GM12878 (cell line): Measurements from ENCODE around the gene C9orf153.

Source experiments
- PML ChIP-seq: IDR thresholded peaks from 2 replicates; pipeline ENCODE4 v1.6.1; 2012; ENCODE audit warnings: low read length, inconsistent platforms
- YBX1 ChIP-seq: fragments of 450-650 bp; IDR thresholded peaks from 2 replicates; pipeline ENCODE4 v1.6.1; 2016; ENCODE audit warnings: antibody characterized with exemption
- TF ChIP-seq, protein P1 (sequence below), 3 experiments: IDR thresholded peaks in 2 of 3; conservative IDR thresholded peaks in 1 of 3; 2 replicates each; pipeline ENCODE4 v1.5.1; 2011; ENCODE audit warnings: low read depth in 3 of 3, low read length in 3 of 3, mild to moderate bottlenecking in 3 of 3, control low read depth in 2 of 3, moderate library complexity in 2 of 3, inconsistent platforms in 1 of 3, mixed read lengths in 1 of 3; ENCODE audit not compliant: control insufficient read depth in 2 of 3, insufficient read depth in 1 of 3; ENCODE audit errors: extremely low read depth in 1 of 3

DNA sequence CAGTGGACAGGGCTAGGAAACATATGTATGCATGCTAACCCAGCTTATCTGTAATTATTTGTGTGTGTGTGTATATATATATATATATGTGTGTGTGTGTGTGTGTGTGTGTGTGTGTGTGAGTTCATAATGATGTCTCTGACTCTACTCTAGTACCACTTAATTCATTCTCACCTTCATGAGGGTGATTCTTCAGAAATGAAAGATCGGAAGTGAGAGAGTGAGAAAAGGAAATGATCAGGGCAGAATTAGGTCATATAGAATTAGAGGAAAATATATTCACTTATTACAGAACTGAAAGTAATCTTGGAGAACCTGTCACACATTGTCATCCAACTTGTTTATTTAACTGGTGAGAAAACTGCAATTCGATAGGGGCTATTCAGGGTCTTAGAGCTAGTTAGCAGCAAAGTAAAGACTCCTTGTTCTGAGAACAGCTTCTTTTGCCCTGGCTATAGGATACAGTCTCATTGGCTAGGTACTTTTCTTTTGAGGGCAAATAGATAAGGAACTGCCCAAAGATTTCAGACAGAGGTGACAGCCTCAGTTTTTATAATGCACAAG lies 58.8 kb downstream of the C9orf153 start:
- TF ChIP-seq, protein P1, sequence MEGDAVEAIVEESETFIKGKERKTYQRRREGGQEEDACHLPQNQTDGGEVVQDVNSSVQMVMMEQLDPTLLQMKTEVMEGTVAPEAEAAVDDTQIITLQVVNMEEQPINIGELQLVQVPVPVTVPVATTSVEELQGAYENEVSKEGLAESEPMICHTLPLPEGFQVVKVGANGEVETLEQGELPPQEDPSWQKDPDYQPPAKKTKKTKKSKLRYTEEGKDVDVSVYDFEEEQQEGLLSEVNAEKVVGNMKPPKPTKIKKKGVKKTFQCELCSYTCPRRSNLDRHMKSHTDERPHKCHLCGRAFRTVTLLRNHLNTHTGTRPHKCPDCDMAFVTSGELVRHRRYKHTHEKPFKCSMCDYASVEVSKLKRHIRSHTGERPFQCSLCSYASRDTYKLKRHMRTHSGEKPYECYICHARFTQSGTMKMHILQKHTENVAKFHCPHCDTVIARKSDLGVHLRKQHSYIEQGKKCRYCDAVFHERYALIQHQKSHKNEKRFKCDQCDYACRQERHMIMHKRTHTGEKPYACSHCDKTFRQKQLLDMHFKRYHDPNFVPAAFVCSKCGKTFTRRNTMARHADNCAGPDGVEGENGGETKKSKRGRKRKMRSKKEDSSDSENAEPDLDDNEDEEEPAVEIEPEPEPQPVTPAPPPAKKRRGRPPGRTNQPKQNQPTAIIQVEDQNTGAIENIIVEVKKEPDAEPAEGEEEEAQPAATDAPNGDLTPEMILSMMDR (IDR thresholded peaks at IDR 0.05 in 2 of 3, conservative IDR thresholded peaks at IDR 0.05 in 1 of 3; ENCODE audit: control insufficient read depth in 2 of 3, extremely low read depth in 1 of 3, insufficient read depth in 1 of 3, low read depth in 3 of 3, low read length in 3 of 3) = no peak
- TF ChIP-seq PML (no peak), YBX1 (no peak)
